CD4-positive, alpha-beta T cell (primary cell): ENCODE measurements around the gene CDC45. TPM values are rescaled to one million over a fixed set of nuclear protein-coding genes. Genes with fewer than 3 reads are reported as not detected.

ENCODE experiments used
- ATAC-seq: fragments of 200-7000 bp; cut with Tn5 transposase; one replicate; pipeline ENCODE4 v1.10.0; 2022; ENCODE audit warnings: mild to moderate bottlenecking; ENCODE audit not compliant: poor library complexity
- CTCF ChIA-PET: fragments of 350-600 bp; sonication (Branson Sonifier 250); formaldehyde crosslinking; loops from one replicate; lab custom pipeline; 2021; ENCODE audit warnings: antibody characterized with exemption, inconsistent platforms; lab: Charles Lee
- POLR2A ChIA-PET: fragments of 350-600 bp; sonication (Branson Sonifier 250); formaldehyde crosslinking; loops from one replicate; lab custom pipeline; 2021; ENCODE audit warnings: antibody characterized with exemption, inconsistent platforms; lab: Charles Lee
- DNase-seq, 14 experiments: peaks; one replicate each; pipeline ENCODE4 v3.0.0-alpha.2; 2013 to 2020; ENCODE audit warnings: mixed read lengths in 2 of 14
- H3K27ac ChIP-seq, 2 donors: one replicate each; pipeline versions ENCODE4 v1.5.1 to v1.7.0; 2013; ENCODE audit warnings: low read length in 2 of 2, low read depth in 1 of 2, mild to moderate bottlenecking in 1 of 2
- H3K27me3 ChIP-seq, 2 experiments: 1 replicate in 1 of 2; 2 replicates in 1 of 2; pipeline versions ENCODE4 v1.6.1 to v1.7.0; 2013; ENCODE audit warnings: low read length in 2 of 2, control low read depth in 1 of 2, mild to moderate bottlenecking in 1 of 2, moderate library complexity in 1 of 2; ENCODE audit not compliant: insufficient read depth in 2 of 2, control insufficient read depth in 1 of 2
- H3K36me3 ChIP-seq: one replicate; pipeline ENCODE4 v1.6.1; 2013; ENCODE audit warnings: low read length, control low read depth; ENCODE audit not compliant: insufficient read depth
- H3K4me1 ChIP-seq: one replicate; pipeline ENCODE4 v1.6.1; 2013; ENCODE audit warnings: low read length, control low read depth; ENCODE audit not compliant: insufficient read depth
- H3K4me3 ChIP-seq: one replicate; pipeline ENCODE4 v1.5.1; 2013; ENCODE audit warnings: mild to moderate bottlenecking, low read length, moderate library complexity
- H3K9me3 ChIP-seq, 2 experiments: 1 replicate in 1 of 2; 2 replicates in 1 of 2; pipeline versions ENCODE4 v1.6.1 to v1.7.0; 2013; ENCODE audit warnings: low read length in 2 of 2, mild to moderate bottlenecking in 2 of 2, control low read depth in 1 of 2, moderate library complexity in 1 of 2; ENCODE audit not compliant: control insufficient read depth in 1 of 2, insufficient read depth in 1 of 2
- H3K27ac Mint-ChIP-seq: one replicate; pipeline ENCODE4 v1.8.0; 2020; ENCODE audit warnings: mixed read lengths
- H3K27me3 Mint-ChIP-seq: one replicate; pipeline ENCODE4 v1.8.0; 2021; ENCODE audit warnings: mixed read lengths
- H3K36me3 Mint-ChIP-seq: one replicate; pipeline ENCODE4 v1.8.0; 2021; ENCODE audit warnings: low read depth, mixed read lengths
- H3K4me1 Mint-ChIP-seq: one replicate; pipeline ENCODE4 v1.8.0; 2021; ENCODE audit warnings: low read depth, mixed read lengths
- H3K4me3 Mint-ChIP-seq: one replicate; pipeline ENCODE4 v1.8.0; 2020; ENCODE audit warnings: mild to moderate bottlenecking, mixed read lengths
- H3K9me3 Mint-ChIP-seq: one replicate; pipeline ENCODE4 v1.8.0; 2020; ENCODE audit warnings: mixed read lengths
- intact Hi-C, 2 experiments: fragments of 100-400 bp; cut with DNase I in 1 of 2; cut with micrococcal nuclease in 1 of 2; formaldehyde crosslinking; loops; one replicate each; pipeline versions ENCODE4 v1.15.1 to v1.9.0; 2023 to 2025; cut with DNase I, micrococcal nuclease
- total RNA-seq, 174 experiments: library from RNA in 2 of 174; stranded (reverse) in 2 of 174; gene quantifications; one replicate each; pipeline ENCODE4 v1.2.3 and lab custom pipeline; 2021 to 2026
- TF ChIP-seq, protein P1 (sequence below): fragments of 200-600 bp; IDR thresholded peaks from one replicate; pipeline ENCODE4 v1.8.0; 2022; ENCODE audit warnings: antibody characterized with exemption, mild to moderate bottlenecking

The CDC45 gene
- total RNA-seq, 2 experiments from 2014 or later: 0.75 to 0.82 TPM

DNA sequence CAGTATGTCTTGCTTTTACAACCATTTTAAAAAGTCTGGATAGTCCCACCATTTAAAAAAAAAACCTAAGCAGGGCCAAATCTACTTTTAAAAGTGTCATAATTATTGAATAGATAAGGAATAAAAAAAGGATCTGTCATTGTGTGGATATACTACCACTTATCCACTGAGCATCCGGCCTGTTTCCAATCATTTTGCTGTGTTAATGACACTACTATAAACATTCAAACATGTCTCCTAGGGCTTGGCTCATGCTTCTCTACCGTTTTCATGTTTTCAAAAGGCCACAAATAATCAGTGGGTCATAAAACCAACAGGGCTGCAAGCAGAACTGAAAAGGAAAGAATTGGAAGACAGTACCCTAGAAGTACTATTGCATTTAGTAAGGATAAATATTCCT is 19.7 kb upstream of the CDC45 start:
- no peak for DNase-seq
- no peaks in the 10 kb centered on the region for H3K4me1 Mint-ChIP-seq
- ChIA-PET POLR2A (no interaction called here), CTCF (interaction anchor here (0.6 to 0.9 kb wide), 2 partner anchors 15 to 264 kb away, joined by 3 read pairs; no protein-coding TSS in a partner anchor)
- H3K36me3 Mint-ChIP-seq: peaks cover 74% of the 10 kb centered on the region
- no peak overlapping the region for H3K27ac Mint-ChIP-seq
- H3K27ac ChIP-seq: no peak overlapping the region
- no peaks in the 10 kb centered on the region for H3K27me3 ChIP-seq
- H3K9me3 Mint-ChIP-seq: no peaks in the 10 kb centered on the region
- TF ChIP-seq, protein P1, sequence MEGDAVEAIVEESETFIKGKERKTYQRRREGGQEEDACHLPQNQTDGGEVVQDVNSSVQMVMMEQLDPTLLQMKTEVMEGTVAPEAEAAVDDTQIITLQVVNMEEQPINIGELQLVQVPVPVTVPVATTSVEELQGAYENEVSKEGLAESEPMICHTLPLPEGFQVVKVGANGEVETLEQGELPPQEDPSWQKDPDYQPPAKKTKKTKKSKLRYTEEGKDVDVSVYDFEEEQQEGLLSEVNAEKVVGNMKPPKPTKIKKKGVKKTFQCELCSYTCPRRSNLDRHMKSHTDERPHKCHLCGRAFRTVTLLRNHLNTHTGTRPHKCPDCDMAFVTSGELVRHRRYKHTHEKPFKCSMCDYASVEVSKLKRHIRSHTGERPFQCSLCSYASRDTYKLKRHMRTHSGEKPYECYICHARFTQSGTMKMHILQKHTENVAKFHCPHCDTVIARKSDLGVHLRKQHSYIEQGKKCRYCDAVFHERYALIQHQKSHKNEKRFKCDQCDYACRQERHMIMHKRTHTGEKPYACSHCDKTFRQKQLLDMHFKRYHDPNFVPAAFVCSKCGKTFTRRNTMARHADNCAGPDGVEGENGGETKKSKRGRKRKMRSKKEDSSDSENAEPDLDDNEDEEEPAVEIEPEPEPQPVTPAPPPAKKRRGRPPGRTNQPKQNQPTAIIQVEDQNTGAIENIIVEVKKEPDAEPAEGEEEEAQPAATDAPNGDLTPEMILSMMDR: no peak
- H3K4me1 ChIP-seq: peaks cover 4% of the 10 kb centered on the region
- H3K9me3 ChIP-seq: no peaks in the 10 kb centered on the region
- no peaks in the 10 kb centered on the region for H3K27me3 Mint-ChIP-seq
- peaks cover 67% of the 10 kb centered on the region for H3K36me3 ChIP-seq
- no peak overlapping the region for H3K4me3 Mint-ChIP-seq
- intact Hi-C loops: no loop called here
- H3K4me3 ChIP-seq: no peak overlapping the region
- ATAC-seq: no peak

DNA sequence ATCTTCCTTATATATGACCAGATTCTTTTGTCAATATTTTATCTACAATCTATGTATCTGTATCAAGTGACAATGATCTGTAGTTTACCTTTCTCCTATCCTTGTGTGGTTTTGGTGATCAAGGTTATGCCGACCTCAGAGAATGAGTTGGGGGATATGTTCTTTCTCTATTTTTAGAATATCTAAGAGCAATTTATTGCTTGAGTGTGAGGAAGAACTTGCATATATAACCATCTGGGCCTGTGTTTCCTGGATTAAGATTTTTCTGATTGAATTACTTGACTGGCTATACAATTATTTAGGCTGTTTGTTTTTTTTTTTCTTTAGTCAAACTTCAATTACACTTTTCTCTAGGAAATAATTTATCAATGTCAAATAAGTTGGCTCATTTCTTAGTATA is 18.2 kb upstream of the CDC45 start:
- intact Hi-C loops: no loop called here
- POLR2A ChIA-PET: no interaction called here

GRCh38 chr22:19463008-19463407 is 16.7 kb upstream of the CDC45 start:
- Histone ChIP-seq H3K27ac (no peak overlapping the region), H3K4me1 (peaks cover 4% of the 10 kb centered on the region), H3K4me3 (no peak overlapping the region), H3K27me3 (no peaks in the 10 kb centered on the region), H3K9me3 (no peaks in the 10 kb centered on the region), H3K36me3 (peaks cover 69% of the 10 kb centered on the region)
- Mint-ChIP-seq H3K27ac (no peak overlapping the region), H3K4me3 (no peak overlapping the region), H3K36me3 (peaks cover 76% of the 10 kb centered on the region), H3K4me1 (no peaks in the 10 kb centered on the region), H3K27me3 (no peaks in the 10 kb centered on the region), H3K9me3 (no peaks in the 10 kb centered on the region)
- intact Hi-C loops: no loop called here
- CTCF ChIA-PET: no interaction called here
- TF ChIP-seq, protein P1: no peak
- POLR2A ChIA-PET: interaction anchor here (1.5 kb wide), 1 partner anchor 17 kb away, joined by 5 read pairs; the partner anchor contains the start of gene CDC45
- ATAC-seq (no peak), DNase-seq (no peak)

More for the DNA sequence above, 18.2 kb upstream of the CDC45 start:
- Histone ChIP-seq H3K4me1 (peaks cover 4% of the 10 kb centered on the region), H3K9me3 (no peaks in the 10 kb centered on the region), H3K27me3 (no peaks in the 10 kb centered on the region), H3K36me3 (peaks cover 67% of the 10 kb centered on the region), H3K4me3 (no peak overlapping the region), H3K27ac (no peak overlapping the region)
- no peaks in the 10 kb centered on the region for H3K4me1 Mint-ChIP-seq
- CTCF ChIA-PET: no interaction called here
- DNase-seq (no peak), ATAC-seq (no peak)
- H3K36me3 Mint-ChIP-seq: peaks cover 74% of the 10 kb centered on the region
- H3K4me3 Mint-ChIP-seq: no peak overlapping the region
- H3K9me3 Mint-ChIP-seq: no peaks in the 10 kb centered on the region
- TF ChIP-seq, protein P1: no peak
- no peak overlapping the region for H3K27ac Mint-ChIP-seq
- no peaks in the 10 kb centered on the region for H3K27me3 Mint-ChIP-seq
